NCI-H2107 treated with DMSO at 0.1 percent for 48 hours (cell line): ENCODE results near the gene KIAA0930.

Source experiments
- DNase-seq: peaks from one replicate; lab custom pipeline; 2025; ENCODE audit not compliant: unreplicated experiment; lab: John Stamatoyannopoulos, UW

KIAA0930 gene

DNA sequence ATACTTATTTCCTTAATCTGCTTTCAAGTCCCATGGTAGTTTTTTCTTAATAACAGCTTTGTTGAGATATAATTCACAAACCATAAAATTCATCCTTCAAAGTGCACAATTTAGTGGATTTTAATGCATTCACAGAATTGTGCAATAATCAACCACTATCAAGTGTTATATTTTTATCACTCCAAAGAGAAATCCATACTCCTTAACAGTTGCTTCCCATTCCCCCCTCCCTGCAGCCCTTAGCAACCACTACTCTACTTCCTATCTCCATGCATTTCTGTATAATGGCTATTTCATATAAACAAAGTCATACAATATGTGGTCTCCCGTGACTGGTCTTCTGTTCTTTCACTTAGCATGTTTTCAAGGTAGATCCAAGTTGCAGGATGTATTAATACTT is 95.8 kb downstream of the KIAA0930 start:
- no peak for DNase-seq

DNA sequence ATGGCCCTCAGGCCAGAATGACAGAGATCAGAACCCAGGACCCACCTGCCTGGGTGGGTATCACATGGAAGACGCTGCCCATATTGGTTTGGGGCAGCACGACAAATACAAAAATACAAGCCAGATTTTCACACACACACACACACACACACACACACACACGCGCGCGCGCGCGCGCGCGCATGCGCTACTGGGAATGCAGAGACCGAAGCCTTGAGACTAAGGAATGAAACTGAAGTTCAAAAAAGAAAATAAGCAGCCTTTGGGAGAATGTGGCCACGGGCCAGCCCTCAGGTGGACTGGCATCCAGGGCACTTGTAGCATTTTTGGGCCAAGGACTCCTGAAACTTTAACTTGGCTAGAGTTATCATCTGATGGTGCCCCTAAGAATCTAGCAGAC is 98.3 kb downstream of the KIAA0930 start:
- no peak for DNase-seq
